NCI-H1092 (cell line): Measurements from ENCODE around the gene BABAM1.
A peak's percentile ranks its signal among the peaks of the same experiment; 100 is the strongest.
"Not testable (repeated sequence)": the region's sequence is repeated elsewhere in the genome, so short reads cannot be mapped to it uniquely, and the experiment has no call there.

Source experiments
- DNase-seq: peaks from one replicate; lab custom pipeline; 2025; lab: John Stamatoyannopoulos, UW

Gene BABAM1

DNA sequence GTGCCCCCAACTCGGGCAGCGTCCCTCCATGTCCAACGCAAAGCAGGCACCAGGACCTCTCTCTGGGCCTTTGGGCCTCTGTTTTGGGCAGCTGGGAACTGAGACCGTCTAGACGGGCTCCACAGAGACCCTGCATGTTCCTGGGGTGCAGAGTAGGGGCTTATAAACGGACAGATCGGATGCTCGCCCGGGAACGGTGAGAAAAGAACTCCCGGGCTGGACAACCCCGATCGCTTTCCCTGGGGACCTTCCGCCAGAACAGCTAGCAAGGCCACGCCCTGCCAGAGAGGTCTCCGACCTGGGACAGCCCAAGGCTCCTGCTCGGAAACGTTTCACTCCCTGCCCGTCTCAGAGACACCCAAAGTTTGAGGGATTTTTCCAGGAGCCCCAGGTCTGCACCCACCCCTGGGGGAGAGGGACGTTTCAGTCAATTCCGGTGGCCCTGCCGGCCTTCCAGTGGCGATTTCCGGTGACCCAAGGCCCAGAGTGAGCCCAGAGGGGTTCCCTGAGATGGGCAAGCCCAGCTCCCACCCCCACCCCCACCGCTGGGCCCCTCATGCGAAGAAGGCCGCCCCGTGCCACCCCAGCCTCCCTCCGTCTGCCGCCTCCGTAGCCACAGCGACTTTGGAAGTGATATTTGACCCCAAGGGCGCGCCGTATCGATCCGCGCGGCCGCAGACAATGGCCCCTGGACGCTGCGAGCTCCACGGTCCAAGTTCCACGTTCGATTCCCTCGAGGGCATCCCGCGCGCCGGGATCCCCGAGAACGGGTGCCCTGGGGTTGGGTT lies 23.2 kb upstream of the BABAM1 start:
- no peak for DNase-seq

DNA sequence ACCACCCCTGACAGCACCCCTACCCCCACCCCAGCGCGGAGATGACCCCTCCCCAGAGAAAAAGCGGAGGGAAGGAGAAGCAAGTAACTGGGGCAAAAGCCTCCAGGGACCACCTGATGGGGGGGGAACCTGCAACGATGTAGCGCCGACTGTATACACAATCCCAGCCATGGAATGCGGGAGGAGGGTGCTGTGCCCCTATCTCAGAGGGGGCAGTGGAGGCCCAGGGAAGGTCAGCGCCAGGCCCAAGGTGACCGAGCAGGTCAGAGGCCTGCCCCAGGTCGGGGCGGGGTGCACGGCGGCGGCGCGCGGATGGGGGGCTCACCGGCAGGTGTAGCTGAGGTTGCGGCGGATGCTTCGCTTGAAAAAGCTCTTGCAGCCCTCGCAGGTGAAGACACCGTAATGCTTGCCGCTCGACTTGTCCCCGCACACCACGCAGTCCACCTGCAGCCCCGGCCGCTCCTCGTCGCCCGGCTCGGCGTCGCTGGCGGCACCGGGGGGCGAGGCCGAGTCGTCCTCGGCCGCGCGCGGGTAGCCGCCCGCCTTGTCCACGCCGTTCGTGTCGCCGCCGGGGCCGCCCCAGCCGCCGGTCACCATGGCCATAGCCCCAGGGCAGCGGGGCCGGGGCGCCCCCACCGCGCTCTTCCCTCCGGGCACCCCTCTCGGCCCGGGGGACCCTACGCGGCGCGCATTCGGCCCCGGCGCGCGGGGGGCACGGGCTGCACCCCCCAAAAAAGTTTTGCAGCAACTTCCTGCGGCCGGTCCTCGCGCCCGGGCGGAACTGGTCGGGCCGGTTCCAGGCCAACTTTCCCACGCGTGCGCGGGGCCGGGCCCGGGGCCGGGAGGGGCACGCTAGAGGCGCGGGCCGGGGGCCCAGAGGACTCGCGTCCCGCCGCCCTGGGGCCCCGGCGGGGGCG lies 22.4 kb upstream of the BABAM1 start:
- DNase-seq: no peak

DNA sequence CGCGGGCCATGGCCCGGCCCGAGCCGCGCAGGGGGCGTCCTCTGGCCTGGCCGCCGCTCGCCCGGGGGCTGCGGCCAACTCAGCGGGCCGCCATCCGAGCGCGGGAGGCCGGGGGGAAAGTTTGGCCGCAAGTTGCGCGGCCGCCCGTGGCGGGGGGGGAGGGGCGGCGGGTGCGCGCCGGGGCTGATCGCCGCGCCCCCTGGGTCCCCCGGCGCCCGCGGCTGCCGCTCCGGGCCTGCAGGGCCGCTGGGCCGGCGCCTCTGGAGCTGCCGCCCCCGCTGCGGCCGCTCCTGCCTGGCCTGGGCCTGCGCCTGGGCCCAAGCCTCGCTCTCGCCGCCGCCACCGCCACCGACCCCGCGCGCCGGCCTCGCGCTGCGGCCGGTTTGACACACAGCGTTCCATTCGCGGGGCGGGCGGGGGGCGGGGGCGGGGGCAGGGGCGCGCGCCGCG lies 21.7 kb upstream of the BABAM1 start, which contains the start of gene NR2F6:
NR2F6 (minus strand) TSS at position 385 of the 450 bp plus-strand sequence. CDS start 699 bp downstream, outside the sequence.
- no peak for DNase-seq

GRCh38 chr19:17246681-17247425 lies 20.4 kb upstream of the BABAM1 start:
- no peak for DNase-seq

DNA sequence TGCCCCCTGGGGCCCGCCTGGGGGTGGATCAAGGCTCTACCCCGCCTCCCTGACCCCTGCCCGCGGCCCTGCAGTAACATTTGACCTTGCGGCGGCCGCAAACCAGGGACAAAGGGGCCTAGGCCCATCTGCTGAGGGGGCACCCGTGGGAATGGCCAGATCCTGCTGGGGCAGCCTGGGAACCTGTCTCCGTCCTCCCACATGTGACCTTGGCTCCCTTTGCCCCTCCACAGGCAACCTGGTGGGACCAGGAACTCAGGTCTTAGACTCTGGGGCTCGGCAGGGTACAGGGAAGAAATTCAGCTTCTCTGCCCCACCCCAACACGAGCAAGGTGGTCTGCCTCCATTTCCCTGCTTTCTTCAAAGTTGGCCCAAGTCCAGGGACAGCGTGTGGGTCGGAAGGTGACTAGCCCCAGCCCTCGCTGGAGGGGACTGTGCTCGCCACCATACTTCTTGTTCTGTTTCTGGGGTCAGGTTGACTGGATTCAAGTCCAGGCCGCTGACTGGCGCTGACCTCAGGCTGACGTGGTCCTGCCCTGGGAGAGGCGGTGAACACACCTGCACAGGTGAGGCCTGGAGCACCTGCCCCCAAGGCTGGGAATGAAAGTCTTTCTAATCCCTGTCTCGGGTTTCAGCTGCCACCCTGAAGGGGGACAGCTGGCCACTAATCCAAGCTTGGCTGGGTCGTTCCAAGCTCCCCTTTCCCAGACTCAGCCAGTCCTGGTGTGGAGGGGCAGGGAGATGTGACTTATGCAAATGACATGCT lies 19.0 kb upstream of the BABAM1 start:
- no peak for DNase-seq

DNA sequence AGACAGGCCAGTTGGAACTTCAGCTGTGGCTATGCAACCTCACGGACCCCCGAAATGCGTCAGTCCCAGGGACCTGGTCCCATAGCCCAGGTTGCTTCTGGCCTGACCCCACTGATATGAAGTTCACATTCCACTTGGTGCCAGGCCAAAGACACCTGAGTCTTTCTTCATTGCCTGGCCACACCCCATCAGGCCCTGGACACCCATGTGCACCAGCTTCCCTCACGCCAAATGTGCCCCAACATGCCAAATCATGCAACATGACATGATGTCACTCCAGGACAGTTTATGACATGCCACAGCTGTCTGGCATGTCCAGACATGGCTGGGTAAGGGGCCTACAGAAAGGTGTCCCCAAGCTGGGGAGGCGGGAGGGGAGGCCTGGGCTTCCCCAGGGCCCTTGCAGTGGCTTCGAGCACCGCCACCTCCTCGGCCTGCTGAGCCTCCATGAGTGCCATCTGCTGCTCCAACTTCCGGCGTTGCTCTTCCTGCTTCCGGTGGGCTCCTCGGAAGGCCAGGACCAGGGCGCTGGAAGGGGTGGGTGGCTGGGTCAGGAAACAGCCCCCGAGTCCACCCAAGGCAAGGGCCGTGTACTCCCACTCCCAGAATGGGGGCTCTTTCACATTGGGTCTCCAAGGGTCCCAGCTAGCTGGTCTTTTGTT lies 17.2 kb upstream of the BABAM1 start:
- no peak for DNase-seq

DNA sequence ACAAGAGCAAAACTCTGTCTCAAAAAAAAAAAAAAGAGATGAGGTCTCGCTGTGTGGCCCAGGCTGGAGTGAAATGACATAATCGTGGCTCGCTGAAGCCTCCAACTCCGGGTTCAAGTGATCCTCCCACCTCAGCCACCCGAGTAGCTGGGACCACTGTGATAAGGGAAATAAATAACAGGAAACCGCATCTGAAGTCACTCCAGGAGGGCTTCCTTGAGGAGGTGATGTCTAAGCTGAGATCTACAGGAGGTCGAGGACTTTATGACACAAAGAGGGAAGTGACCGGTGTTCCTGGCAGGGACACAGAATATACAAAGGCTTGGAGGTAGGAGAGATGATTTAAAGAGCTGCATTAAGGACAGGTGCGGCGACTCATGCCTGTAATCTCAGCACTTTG lies 12.6 kb upstream of the BABAM1 start:
- no peak for DNase-seq

- DNase-seq: no peak
Observed at GRCh38 chr19:17255150-17255621, 12.1 kb upstream of the BABAM1 start.

DNA sequence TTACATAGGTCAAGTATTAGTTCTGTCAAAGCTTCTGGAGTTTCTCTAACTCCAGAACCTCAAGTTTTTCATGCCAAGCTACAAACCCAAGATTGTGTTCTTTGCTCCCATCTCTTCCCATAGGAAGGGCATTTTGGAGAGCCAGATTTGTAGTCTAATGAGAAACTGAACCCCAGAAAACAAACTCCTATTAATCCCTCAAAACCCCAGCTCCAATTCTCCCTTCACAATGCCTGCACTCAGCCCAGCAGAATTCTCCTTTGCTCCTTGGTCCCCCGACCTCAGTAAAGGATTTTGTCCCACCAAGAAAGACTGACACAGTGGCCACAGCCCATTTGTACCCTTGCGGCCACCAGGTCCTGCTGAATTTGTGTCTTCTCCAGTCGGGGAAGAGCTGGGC lies 11.1 kb upstream of the BABAM1 start:
- DNase-seq: no peak

GRCh38 chr19:17259118-17259780 lies 8.0 kb upstream of the BABAM1 start:
- DNase-seq: no peak

DNA sequence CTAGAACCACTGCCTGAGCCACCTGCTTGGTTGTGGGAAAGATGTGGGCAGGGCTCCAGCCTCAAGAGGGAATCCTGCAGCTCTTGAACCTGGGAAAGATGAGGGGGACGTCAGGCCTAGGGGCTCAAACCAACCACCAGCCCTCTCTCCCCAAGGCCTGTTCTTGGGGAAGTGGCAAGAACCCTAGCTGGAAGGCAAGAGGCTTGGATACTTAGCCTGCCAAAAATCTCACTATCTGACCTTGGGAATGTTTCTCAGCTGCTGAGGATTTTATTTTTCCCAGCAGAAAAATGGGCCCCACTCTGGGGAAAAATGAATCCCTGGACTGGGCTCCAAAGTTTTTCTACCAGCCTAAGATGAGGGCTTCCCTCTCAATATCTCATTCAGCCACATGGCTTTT lies 7.3 kb upstream of the BABAM1 start:
- no peak for DNase-seq

- DNase-seq: peak; percentile 44
Observed at GRCh38 chr19:17260842-17261325, 6.4 kb upstream of the BABAM1 start.

DNA sequence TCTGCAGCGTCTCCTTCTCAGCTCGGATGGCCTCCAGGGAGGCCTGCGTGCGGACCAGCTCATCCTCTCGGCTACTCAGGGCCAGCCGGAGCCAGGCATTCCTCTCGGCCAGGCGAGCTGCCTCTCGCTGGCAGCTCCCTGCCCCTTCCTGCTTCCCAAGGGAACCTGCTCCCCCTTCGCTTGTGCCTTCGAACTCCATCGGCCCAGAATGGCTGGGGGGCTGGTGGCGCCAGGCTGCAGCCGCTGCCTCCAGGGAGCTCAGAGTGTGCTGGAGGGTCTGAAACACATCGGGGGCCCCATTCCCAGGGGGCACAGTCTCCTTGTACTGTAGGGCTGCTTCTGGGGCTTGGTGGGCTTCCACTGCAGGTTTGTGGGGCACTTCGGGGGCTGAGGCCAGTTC lies 4.7 kb upstream of the BABAM1 start:
- DNase-seq: no peak

DNA sequence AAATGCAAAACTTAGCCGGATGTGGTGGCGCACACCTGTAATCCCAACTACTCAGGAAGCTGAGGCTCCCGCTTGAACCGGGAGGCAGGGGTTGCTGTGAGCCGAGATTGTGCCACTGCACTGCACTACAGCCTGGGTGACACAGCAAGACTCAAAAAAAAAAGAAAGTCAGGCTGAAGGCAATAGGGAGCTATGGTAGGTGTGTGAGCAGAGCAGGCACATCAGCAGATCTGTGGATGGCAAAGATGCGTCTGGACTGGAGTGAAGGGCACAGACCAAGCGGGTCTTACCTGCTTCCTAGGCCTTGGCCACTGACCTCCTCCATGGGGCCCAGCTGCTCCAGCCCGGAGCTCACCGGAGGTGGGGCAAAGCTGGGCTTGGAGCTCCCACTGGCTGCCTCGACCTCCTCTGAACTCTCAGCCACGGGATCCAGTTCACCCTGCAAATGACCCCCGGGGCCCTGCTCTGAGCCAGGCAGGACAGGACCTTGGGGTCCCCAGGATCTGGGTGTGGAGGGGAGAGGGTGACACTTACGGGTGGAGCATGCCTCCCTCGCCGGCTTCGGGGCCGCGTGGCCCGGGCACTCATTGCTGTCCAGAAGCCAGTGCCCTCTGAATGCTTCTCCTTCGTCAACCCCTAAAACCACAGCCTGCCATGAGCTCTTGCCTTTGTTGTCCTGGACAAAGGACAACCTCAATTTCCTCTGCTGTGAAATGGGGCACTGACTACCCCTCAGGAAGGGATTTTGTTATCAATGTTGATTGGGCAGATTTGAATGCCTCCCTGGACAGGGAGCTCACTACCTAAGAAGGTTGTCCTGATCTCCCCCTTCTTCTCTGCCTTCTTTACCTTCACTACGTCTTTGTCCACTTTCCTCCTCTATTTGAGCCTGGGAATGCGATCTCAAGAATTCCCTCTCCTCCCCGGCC lies 3.3 kb upstream of the BABAM1 start:
- no peak for DNase-seq

DNA sequence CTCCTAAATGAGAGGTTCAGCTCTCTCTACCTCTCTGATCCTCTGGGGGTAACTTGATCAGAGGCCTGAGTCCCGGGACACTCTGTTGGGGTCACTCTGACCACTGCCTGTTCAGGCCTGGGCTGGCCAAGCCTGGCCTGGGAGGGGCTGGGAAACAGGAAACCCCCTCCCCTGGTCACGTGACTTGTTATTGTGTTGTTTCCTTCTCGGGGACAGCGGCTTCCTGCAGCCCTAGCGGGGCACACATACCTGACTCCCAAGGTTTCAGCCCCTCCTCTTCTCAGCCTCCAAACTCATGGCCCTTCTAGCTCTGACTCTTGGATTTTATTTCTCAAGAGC lies 2.6 kb upstream of the BABAM1 start, which contains the start of gene USHBP1:
USHBP1 (minus strand) TSS at position 105 of the 339 bp plus-strand sequence. CDS start 446 bp downstream, outside the sequence.
- no peak for DNase-seq

- no peak for DNase-seq
Observed at GRCh38 chr19:17266026-17266425, 1.2 kb upstream of the BABAM1 start.

- no peak for DNase-seq
Observed at GRCh38 chr19:17266589-17266974, 661 bp upstream of the BABAM1 start.

- no peak for DNase-seq
Observed at GRCh38 chr19:17268754-17269153, 1.5 kb downstream of the BABAM1 start.

DNA sequence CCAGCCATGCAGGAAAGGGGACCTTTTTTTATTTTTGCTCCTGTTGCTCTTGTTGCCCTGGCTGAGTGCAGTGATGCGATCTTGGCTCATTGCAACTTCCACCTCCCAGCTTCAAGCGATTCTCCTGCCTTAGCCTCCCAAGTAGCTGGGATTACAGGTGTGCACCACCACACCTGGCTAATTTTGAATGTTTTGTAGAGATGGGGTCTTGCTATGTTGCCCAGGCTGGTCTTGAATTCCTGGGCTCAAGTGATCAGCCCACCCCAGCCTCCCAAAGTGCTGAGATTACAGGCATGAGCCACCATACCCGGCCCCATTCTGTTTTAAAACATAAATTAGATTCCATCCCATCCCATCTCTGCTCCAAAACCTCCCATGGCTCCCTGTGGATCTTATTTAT lies 7.6 kb downstream of the BABAM1 start:
- not testable (repeated sequence) for DNase-seq
